IPS-20b (cell line): Measurements from ENCODE around the gene CD300E.
"Not testable (repeated sequence)": the region's sequence is repeated elsewhere in the genome, so short reads cannot be mapped to it uniquely, and the experiment has no call there.

Source experiments
- H3K27ac ChIP-seq: one replicate; pipeline ENCODE4 v1.5.1; 2013; ENCODE audit warnings: low read length
- H3K27me3 ChIP-seq: 2 replicates; pipeline ENCODE4 v1.6.1; 2013; ENCODE audit warnings: mild to moderate bottlenecking, low read length, inconsistent platforms; ENCODE audit not compliant: insufficient read depth
- H3K36me3 ChIP-seq: 2 replicates; pipeline ENCODE4 v1.6.1; 2013; ENCODE audit warnings: low read depth, mild to moderate bottlenecking, inconsistent platforms, low read length, moderate library complexity; ENCODE audit not compliant: insufficient read depth
- H3K4me1 ChIP-seq: 2 replicates; pipeline ENCODE4 v1.6.1; 2013; ENCODE audit warnings: mild to moderate bottlenecking, control low read depth, inconsistent platforms, low read length, moderate library complexity; ENCODE audit not compliant: insufficient read depth
- H3K4me3 ChIP-seq: 2 replicates; pipeline ENCODE4 v1.5.1; 2013; ENCODE audit warnings: mild to moderate bottlenecking, low read length, inconsistent platforms
- H3K9ac ChIP-seq: 2 replicates; pipeline ENCODE4 v1.6.1; 2013; ENCODE audit warnings: low read depth, mild to moderate bottlenecking, inconsistent platforms, low read length, moderate library complexity
- H3K9me3 ChIP-seq: 2 replicates; pipeline ENCODE4 v1.6.1; 2013; ENCODE audit warnings: mild to moderate bottlenecking, low read depth, low read length, inconsistent platforms; ENCODE audit not compliant: insufficient read depth

CD300E gene

DNA sequence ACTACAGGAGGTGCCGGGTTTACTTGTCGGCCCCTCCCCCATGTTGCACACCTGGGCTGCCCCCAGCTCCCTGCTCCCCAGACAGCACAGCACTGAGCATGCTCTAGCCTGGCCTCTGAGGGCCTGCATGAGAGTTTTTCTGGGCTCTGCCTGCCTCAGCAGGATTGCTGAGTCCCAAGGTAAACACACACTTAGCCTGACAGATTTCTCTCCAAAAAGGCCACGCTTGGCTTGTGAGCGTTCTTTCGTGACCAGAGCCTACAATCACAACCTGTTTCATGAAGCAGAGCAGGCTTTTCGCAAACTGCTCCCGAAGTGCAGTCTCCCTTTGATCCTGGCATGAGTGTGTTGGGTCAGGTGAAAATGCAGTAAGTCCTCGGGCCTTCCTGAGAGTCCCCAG lies 9.8 kb upstream of the CD300E start:
- Histone ChIP-seq H3K4me1 (peaks cover 18% of the 10 kb centered on the region; the same call in 1 of the 2 replicates), H3K9me3 (no peaks in the 10 kb centered on the region), H3K9ac (no peak overlapping the region), H3K36me3 (no peaks in the 10 kb centered on the region), H3K27ac (no peak overlapping the region), H3K4me3 (no peak overlapping the region), H3K27me3 (no peaks in the 10 kb centered on the region)

DNA sequence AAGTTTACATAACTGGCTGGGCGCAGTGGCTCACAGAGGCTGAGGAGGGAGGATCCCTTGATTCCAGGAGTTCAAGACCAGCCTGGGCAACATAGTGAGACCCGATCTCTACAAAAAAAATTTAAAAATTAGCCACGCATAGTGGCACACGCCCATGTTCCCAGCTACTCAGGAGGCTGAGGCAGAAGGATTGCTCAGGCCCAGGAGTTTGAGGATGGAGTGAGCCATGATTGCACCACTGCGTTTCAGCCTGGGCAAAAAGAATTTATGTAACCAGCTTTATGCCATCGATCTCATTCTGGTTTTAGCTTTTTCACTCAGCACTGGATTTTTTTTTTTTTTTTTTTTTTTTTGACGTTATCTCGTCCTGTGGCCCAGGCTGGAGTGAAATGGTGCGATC lies 9.1 kb upstream of the CD300E start:
- no peak overlapping the region; the same call in 1 of the 2 replicates for H3K9ac ChIP-seq
- H3K9me3 ChIP-seq, result no peaks in the 10 kb centered on the region
- no peak overlapping the region for H3K27ac ChIP-seq
- no peaks in the 10 kb centered on the region; the same call in 1 of the 2 replicates for H3K27me3 ChIP-seq
- H3K4me1 ChIP-seq, result peaks cover 18% of the 10 kb centered on the region; the same call in 1 of the 2 replicates
- no peak overlapping the region for H3K4me3 ChIP-seq
- no peaks in the 10 kb centered on the region for H3K36me3 ChIP-seq

DNA sequence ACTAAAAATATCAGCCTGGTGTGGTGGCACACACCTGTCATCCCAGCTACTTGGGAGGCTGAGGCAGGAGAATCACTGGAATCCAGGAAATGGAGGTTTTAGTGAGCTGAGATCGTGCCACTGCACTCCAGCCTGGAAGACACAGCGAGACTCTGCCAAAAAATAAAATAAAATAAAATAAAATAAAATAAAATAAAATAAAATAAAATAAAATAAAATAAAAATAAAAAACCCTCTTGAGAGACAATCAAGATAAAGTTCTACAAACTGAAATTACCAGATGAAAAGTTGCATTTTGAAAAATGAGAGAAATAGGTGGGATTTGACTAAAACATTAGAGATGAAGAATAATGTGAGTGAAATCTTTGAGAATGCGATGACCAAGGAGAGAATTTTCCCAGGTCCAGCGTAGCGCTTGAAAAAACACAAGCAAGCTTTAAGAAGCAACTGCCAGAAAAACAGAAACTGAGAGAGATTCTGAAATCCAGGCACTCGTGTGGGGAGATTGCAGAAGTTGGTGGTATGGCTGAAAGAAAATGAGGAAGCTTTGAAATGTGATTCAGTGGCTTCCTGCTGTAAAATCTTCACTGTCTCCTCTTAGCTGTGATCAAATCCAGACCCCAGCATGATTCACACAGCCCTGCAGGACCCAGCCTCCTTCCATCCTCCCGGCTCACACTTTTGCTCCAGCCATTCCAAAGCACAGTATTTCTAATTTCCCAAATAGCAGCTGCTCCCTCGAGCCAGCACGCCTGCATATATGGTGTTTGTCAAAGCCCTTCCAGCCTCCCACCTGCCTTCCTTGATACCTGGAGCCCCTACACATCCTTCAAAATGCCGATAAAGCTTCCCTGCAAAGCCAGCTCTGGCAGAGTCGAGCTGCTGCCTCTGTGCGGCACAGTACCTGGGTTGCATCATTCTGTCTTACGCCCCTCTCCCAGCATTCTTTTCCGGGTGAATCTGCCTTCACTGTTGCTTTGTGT lies 8.2 kb upstream of the CD300E start:
- Histone ChIP-seq H3K27ac (no peak overlapping the region), H3K4me3 (no peak overlapping the region), H3K36me3 (no peaks in the 10 kb centered on the region), H3K4me1 (peaks cover 18% of the 10 kb centered on the region; the same call in 1 of the 2 replicates), H3K27me3 (peaks cover under 1% of the 10 kb centered on the region; the same call in 1 of the 2 replicates), H3K9ac (peak overlapping the region; percentile 16; the same call in 1 of the 2 replicates), H3K9me3 (no peaks in the 10 kb centered on the region)

DNA sequence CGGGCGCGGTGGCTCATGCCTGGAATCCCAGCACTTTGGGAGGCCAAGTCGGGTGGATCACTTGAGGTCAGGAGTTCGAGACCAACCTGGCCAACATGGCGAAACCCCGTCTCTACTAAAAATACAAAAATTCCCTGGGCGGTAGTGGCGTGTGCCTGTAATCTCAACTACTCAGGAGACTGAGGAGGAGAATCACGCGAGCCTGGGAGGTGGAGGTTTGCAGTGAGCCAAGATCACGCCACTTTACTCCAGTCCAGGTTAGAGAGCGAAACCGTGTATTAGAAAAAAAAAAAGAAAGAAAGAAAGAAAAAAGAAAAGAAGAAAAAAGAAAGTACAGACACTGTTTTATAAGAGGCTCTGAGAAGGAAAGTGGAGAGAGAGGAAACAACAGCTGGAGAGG lies 6.7 kb upstream of the CD300E start:
- not testable (repeated sequence) for H3K4me3 ChIP-seq, H3K36me3 ChIP-seq, H3K27me3 ChIP-seq, H3K9ac ChIP-seq, H3K9me3 ChIP-seq, H3K27ac ChIP-seq, H3K4me1 ChIP-seq

DNA sequence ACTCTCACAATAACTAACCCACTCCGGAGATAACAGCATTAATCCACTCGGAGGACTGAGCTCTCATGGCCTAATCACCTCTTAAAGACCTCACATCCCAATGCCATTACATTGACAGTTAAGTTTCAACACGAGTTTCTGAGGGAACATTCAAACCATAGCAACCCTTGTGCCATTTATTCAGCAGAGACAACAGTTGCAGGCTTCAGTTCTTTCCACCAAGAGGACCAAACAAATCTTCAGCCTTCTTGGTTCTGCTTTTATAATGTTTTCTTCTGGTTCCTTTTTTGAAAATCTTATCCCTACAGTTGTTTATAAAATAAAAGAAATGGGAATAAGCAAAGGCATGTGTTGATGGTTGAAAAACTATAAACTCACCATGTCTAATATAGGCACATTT lies 2.1 kb upstream of the CD300E start:
- H3K27me3 ChIP-seq, result peaks cover 26% of the 10 kb centered on the region
- no peaks in the 10 kb centered on the region for H3K36me3 ChIP-seq
- no peak overlapping the region for H3K4me3 ChIP-seq
- no peaks in the 10 kb centered on the region for H3K9me3 ChIP-seq
- no peak overlapping the region for H3K27ac ChIP-seq
- no peak overlapping the region for H3K9ac ChIP-seq
- H3K4me1 ChIP-seq, result no peaks in the 10 kb centered on the region

DNA sequence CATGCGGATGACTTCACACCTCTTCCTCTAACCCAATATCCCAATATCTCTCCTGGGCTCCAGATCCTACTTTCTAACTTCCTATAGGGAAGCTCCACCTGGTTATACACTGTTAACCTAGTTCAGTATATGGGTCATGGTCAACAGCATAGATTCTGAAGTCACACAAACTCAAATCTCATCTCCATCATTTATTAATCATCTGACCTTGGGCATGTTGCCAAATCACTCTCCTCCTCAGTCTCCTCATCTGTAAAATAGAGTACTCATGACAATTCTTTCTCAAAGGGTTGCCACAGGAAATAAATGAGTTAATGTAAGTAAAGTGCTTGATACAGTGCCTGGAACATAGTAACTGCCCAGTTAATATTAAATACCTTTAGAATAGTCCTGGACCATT lies 593 bp upstream of the CD300E start:
- H3K27me3 ChIP-seq, result peaks cover 32% of the 10 kb centered on the region
- H3K36me3 ChIP-seq, result no peaks in the 10 kb centered on the region
- H3K27ac ChIP-seq, result no peak overlapping the region
- no peaks in the 10 kb centered on the region for H3K4me1 ChIP-seq
- H3K4me3 ChIP-seq, result no peak overlapping the region
- no peak overlapping the region for H3K9ac ChIP-seq
- no peaks in the 10 kb centered on the region for H3K9me3 ChIP-seq

DNA sequence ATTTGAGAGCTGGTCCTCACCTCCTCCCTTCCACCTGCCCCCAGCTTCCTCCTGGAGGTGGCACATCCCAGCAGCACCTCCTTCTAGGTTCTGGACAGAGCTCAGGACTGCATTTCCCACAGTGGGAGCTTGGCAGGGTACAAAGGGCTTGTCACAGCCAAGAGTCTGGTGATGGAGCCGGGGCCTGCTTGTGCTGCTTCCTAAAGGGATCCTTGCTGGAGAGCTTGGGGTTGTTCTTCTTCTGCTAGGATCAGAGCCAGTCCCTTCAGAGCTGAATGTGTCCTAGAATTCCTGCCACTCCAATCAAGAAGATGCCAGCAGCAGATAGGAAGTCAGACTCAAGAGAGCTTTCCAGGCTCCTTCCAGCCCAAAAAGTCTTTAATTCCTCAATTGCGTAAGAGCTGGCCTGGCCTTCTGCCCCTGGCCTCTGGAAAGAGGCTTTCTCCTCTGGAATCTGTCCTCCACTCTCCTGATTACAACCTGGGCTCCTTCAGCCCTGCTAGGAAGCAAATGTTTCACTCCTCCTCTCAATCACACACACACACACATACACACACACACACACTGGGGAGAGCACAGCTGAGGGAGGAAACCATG lies 4.4 kb downstream of the CD300E start:
- Histone ChIP-seq H3K27me3 (peaks cover 47% of the 10 kb centered on the region), H3K27ac (no peak overlapping the region)

DNA sequence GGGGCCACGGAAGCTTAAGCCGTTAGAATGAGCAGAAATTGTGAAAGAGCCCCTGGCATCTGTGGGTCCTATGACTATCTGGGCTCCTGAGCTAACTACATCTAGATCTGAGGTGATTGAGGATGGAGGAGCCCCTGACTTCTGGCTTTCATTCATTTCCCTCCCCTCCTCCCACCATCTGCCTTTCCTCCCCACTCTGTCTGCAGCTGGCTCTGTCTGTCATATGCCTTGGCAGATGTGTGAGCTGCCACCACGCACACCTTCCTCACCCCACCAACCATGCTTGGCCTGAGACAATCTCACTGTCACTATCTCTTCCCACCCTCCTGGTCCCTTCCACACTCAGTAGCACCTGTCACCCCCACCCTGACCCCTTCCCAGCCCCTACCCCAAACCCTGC lies 5.1 kb downstream of the CD300E start:
- Histone ChIP-seq H3K9ac (no peak overlapping the region), H3K27ac (no peak overlapping the region), H3K36me3 (no peaks in the 10 kb centered on the region), H3K4me1 (no peaks in the 10 kb centered on the region), H3K27me3 (peaks cover 41% of the 10 kb centered on the region), H3K9me3 (no peaks in the 10 kb centered on the region), H3K4me3 (no peak overlapping the region)

More for the DNA sequence above, 4.4 kb downstream of the CD300E start:
- Histone ChIP-seq H3K36me3 (no peaks in the 10 kb centered on the region), H3K4me1 (no peaks in the 10 kb centered on the region), H3K9me3 (no peaks in the 10 kb centered on the region), H3K4me3 (no peak overlapping the region), H3K9ac (no peak overlapping the region)

- H3K9me3 ChIP-seq, result no peaks in the 10 kb centered on the region
- no peak overlapping the region for H3K9ac ChIP-seq
- no peaks in the 10 kb centered on the region for H3K4me1 ChIP-seq
- H3K4me3 ChIP-seq, result no peak overlapping the region
- H3K27ac ChIP-seq, result no peak overlapping the region
- peaks cover 41% of the 10 kb centered on the region for H3K27me3 ChIP-seq
- H3K36me3 ChIP-seq, result no peaks in the 10 kb centered on the region
Measured at GRCh38 chr17:74616696-74617095, 6.8 kb downstream of the CD300E start.

- Histone ChIP-seq H3K9me3 (no peaks in the 10 kb centered on the region), H3K36me3 (no peaks in the 10 kb centered on the region), H3K4me1 (no peaks in the 10 kb centered on the region), H3K4me3 (no peak overlapping the region), H3K27ac (no peak overlapping the region), H3K27me3 (peaks cover 48% of the 10 kb centered on the region), H3K9ac (no peak overlapping the region)
Measured at GRCh38 chr17:74612046-74612445, 11.5 kb downstream of the CD300E start.

GRCh38 chr17:74610108-74610507 lies 13.4 kb downstream of the CD300E start:
- Histone ChIP-seq H3K4me3 (no peak overlapping the region), H3K4me1 (no peaks in the 10 kb centered on the region), H3K9ac (no peak overlapping the region), H3K36me3 (no peaks in the 10 kb centered on the region), H3K27me3 (peaks cover 42% of the 10 kb centered on the region), H3K27ac (no peak overlapping the region), H3K9me3 (no peaks in the 10 kb centered on the region)

DNA sequence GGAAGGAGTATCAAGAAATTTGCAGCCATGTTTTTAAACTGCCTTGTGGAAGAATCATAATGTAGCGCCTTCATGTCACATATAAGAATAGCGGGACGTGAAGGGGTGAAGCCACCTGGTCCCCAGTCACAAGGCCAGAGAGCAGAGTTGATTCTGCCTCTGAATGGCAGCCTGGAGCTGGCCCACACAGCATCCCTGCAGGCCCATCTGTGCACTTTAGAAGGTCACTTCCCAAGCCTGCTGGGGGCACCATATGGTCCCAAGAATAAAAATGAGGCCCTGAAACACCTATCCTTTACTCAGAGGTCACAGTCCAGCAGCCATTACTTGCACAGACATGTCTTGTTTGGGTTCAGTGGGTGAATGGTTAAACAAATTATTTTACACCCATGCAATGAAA lies 15.0 kb downstream of the CD300E start:
- Histone ChIP-seq H3K4me1 (no peaks in the 10 kb centered on the region), H3K27ac (no peak overlapping the region), H3K27me3 (peaks cover 37% of the 10 kb centered on the region), H3K4me3 (no peak overlapping the region), H3K9ac (no peak overlapping the region), H3K36me3 (no peaks in the 10 kb centered on the region), H3K9me3 (no peaks in the 10 kb centered on the region)
